Islet of Langerhans (tissue), 1 donor: ENCODE data around the gene FGF6.

Source experiments
- FAIRE-seq: peaks from one replicate; lab custom pipeline; 2011; peaks lifted over from hg19 to GRCh38; lab: Jason Lieb, UNC

The FGF6 gene

GRCh38 chr12:4447151-4447550 lies 1.5 kb upstream of the FGF6 start:
- FAIRE-seq, result no peak

- no peak for FAIRE-seq
Observed at GRCh38 chr12:4446335-4446734, 720 bp upstream of the FGF6 start.

- FAIRE-seq, result no peak
Observed at GRCh38 chr12:4444031-4444430, 1.6 kb downstream of the FGF6 start.

- no peak for FAIRE-seq
Observed at GRCh38 chr12:4443616-4444015, 2.0 kb downstream of the FGF6 start.

- no peak for FAIRE-seq
Observed at GRCh38 chr12:4441355-4442335, 4.0 kb downstream of the FGF6 start.

GRCh38 chr12:4440187-4440941 lies 5.3 kb downstream of the FGF6 start:
- no peak for FAIRE-seq

GRCh38 chr12:4439736-4440135 lies 5.9 kb downstream of the FGF6 start:
- no peak for FAIRE-seq

- FAIRE-seq, result no peak
Observed at GRCh38 chr12:4438834-4439596, 6.6 kb downstream of the FGF6 start.

GRCh38 chr12:4435537-4435936 lies 10.1 kb downstream of the FGF6 start:
- no peak for FAIRE-seq

GRCh38 chr12:4434706-4435425 lies 10.7 kb downstream of the FGF6 start:
- FAIRE-seq, result no peak

GRCh38 chr12:4434301-4434700 lies 11.3 kb downstream of the FGF6 start:
- no peak for FAIRE-seq

- FAIRE-seq, result no peak
Observed at GRCh38 chr12:4433745-4434058, 11.9 kb downstream of the FGF6 start.

- no peak for FAIRE-seq
Observed at GRCh38 chr12:4432878-4433744, 12.5 kb downstream of the FGF6 start.

GRCh38 chr12:4431866-4432265 lies 13.7 kb downstream of the FGF6 start:
- FAIRE-seq, result no peak

- no peak for FAIRE-seq
Observed at GRCh38 chr12:4431436-4431835, 14.2 kb downstream of the FGF6 start.

GRCh38 chr12:4424422-4424821 lies 21.2 kb downstream of the FGF6 start:
- no peak for FAIRE-seq

GRCh38 chr12:4423528-4424195 lies 22.0 kb downstream of the FGF6 start:
- no peak for FAIRE-seq

GRCh38 chr12:4422985-4423384 lies 22.6 kb downstream of the FGF6 start:
- no peak for FAIRE-seq

GRCh38 chr12:4421590-4422031 lies 24.0 kb downstream of the FGF6 start:
- FAIRE-seq, result no peak

GRCh38 chr12:4420138-4420670 lies 25.4 kb downstream of the FGF6 start:
- FAIRE-seq, result no peak
